OCI-LY3 (cell line): ENCODE data around the gene CEP112.

ENCODE experiments used
- H2AFZ ChIP-seq: fragments of 200-600, 300-600 bp; shearing (Covaris generic); 2 replicates; pipeline ENCODE4 v1.6.0; 2014; ENCODE audit warnings: antibody characterized with exemption, low read depth, low read length
- H3K27ac ChIP-seq: fragments of 200-600, 300-600 bp; sonication (generic); 2 replicates; pipeline ENCODE4 v1.5.1; 2014; ENCODE audit warnings: mild to moderate bottlenecking, low read length, moderate library complexity, mixed read lengths
- H3K27me3 ChIP-seq: fragments of 200-600, 300-600 bp; sonication (generic); 2 replicates; pipeline ENCODE4 v1.6.1; 2014; ENCODE audit warnings: low read depth, low read length, mixed read lengths
- H3K36me3 ChIP-seq: fragments of 200-600, 300-600 bp; sonication (generic); replicated peaks from 2 replicates; pipeline ENCODE3; 2014; ENCODE audit warnings: low read depth, low read length, mixed read lengths
- H3K4me1 ChIP-seq: fragments of 300-600, 200-600 bp; sonication (generic); 2 replicates; pipeline ENCODE4 v1.6.1; 2014; ENCODE audit warnings: low read length, mixed read lengths
- H3K4me2 ChIP-seq: fragments of 200-600, 300-600 bp; sonication (generic); 2 replicates; pipeline ENCODE4 v1.6.1; 2014; ENCODE audit warnings: low read length, mixed read lengths
- H3K4me3 ChIP-seq: fragments of 300-600, 200-600 bp; sonication (generic); 2 replicates; pipeline ENCODE4 v1.5.1; 2014; ENCODE audit warnings: antibody characterized with exemption, mild to moderate bottlenecking, low read length, moderate library complexity
- H3K79me2 ChIP-seq: fragments of 300-600, 200-600 bp; shearing (Covaris generic); 2 replicates; pipeline ENCODE4 v1.6.1; 2014; ENCODE audit warnings: mild to moderate bottlenecking, low read length, mixed read lengths
- H3K9ac ChIP-seq: fragments of 300-600, 200-600 bp; shearing (Covaris generic); 2 replicates; pipeline ENCODE4 v1.6.0; 2014; ENCODE audit warnings: mild to moderate bottlenecking, low read length, moderate library complexity
- H3K9me3 ChIP-seq: fragments of 200-600, 300-600 bp; shearing (Covaris generic); 2 replicates; pipeline ENCODE4 v1.6.1; 2014; ENCODE audit warnings: low read length, mixed read lengths; ENCODE audit not compliant: insufficient read depth
- H4K20me1 ChIP-seq: fragments of 200-600, 300-600 bp; sonication (generic); 2 replicates; pipeline ENCODE4 v1.6.1; 2016; ENCODE audit warnings: low read length, mixed read lengths; ENCODE audit not compliant: insufficient read depth
- EZH2phosphoT487 ChIP-seq: fragments of 200-600 bp; shearing (Covaris generic); IDR thresholded peaks from 2 replicates; pipeline ENCODE4 v1.6.1; 2018; ENCODE audit warnings: antibody characterized with exemption, mixed run types, low read depth
- TF ChIP-seq, protein P1 (sequence below): fragments of 200-600, 300-600 bp; sonication (generic); IDR thresholded peaks from 2 replicates; pipeline ENCODE4 v1.5.1; 2014; ENCODE audit warnings: antibody characterized with exemption, low read length, low read depth

CEP112 gene

DNA sequence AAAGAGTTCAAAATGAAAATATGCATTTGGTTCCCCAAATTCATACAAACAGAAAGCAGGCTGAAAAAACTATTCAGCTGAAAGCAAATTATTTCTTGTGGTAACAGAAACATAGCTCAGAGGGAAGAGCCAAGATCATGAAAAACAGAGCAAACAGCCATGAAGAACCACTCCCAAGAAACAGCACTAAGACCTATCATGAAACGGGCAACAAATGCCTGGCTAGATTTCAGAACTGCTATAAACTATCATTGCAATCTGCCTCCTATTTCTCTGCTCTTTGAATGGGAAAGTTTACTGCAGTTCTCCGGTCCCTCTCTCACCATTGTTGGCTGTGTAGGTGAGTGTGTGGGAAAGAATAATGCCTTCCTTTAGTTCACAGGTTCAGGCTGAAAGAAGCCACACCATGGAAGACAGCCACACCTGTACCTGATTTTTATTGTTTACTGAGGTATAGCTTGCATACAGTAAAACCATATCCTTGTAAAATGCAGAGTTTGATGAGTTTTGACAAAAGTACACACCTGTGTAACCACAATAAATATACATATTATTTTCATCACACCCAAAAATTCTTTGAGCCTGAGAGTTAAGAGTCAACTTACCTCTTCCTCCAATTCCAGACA lies 48.2 kb downstream of the CEP112 start:
- no peaks in the 10 kb centered on the region for H3K27me3 ChIP-seq
- no peak overlapping the region for H3K27ac ChIP-seq

DNA sequence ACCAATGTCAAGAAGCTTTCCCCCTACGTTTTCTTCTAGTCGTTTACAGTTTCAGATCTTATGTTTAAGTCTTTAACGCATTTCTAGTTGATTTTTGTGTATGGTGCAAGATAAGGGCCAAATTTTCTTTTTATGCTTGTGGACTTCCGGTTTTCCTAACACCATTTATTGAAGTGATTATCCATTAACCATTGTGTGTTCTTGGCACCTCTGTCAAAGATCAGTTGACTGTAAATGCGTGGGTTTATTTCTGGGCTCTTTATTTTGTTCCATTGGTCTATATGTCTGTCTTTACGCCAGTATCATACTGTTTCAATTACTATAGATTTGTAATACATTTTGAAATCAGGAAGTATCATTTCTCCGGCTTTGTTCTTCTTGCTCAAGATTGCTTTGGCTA lies 49.5 kb downstream of the CEP112 start:
- Histone ChIP-seq H3K27ac (no peak overlapping the region), H4K20me1 (no peaks in the 10 kb centered on the region), H3K79me2 (no peaks in the 10 kb centered on the region), H2AFZ (no peak overlapping the region), H3K36me3 (peaks cover 3% of the 10 kb centered on the region), H3K27me3 (no peaks in the 10 kb centered on the region), H3K4me3 (no peak overlapping the region), H3K4me1 (no peaks in the 10 kb centered on the region), H3K9me3 (no peaks in the 10 kb centered on the region), H3K9ac (no peak overlapping the region), H3K4me2 (no peak overlapping the region)
- TF ChIP-seq EZH2phosphoT487 = no peak
- TF ChIP-seq, protein P1, sequence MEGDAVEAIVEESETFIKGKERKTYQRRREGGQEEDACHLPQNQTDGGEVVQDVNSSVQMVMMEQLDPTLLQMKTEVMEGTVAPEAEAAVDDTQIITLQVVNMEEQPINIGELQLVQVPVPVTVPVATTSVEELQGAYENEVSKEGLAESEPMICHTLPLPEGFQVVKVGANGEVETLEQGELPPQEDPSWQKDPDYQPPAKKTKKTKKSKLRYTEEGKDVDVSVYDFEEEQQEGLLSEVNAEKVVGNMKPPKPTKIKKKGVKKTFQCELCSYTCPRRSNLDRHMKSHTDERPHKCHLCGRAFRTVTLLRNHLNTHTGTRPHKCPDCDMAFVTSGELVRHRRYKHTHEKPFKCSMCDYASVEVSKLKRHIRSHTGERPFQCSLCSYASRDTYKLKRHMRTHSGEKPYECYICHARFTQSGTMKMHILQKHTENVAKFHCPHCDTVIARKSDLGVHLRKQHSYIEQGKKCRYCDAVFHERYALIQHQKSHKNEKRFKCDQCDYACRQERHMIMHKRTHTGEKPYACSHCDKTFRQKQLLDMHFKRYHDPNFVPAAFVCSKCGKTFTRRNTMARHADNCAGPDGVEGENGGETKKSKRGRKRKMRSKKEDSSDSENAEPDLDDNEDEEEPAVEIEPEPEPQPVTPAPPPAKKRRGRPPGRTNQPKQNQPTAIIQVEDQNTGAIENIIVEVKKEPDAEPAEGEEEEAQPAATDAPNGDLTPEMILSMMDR = no peak

More for the DNA sequence above, 48.2 kb downstream of the CEP112 start:
- Histone ChIP-seq H2AFZ (no peak overlapping the region), H3K79me2 (no peaks in the 10 kb centered on the region), H4K20me1 (no peaks in the 10 kb centered on the region), H3K9ac (no peak overlapping the region), H3K36me3 (no peaks in the 10 kb centered on the region), H3K4me1 (no peaks in the 10 kb centered on the region), H3K4me2 (no peak overlapping the region), H3K9me3 (no peaks in the 10 kb centered on the region), H3K4me3 (no peak overlapping the region)
- TF ChIP-seq EZH2phosphoT487 = no peak
- TF ChIP-seq, protein P1 = no peak

DNA sequence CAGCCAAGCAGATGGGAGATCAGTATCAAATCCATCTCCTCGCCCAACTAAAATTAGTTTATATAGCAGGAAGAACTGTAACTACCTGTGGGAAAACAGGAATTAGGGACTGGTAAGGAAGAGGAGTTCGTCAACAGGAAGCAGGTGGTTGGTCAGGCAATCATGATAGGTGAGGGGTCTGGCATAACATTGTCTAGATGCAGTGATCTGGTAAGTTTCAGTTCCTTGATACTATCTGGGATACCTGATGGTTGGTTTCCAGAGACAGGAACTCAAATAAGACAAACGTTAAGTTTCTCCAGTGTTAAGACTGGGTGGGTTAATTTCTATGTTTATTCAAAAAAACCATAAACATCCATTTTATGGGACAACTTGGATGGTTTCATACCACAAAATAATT lies 53.8 kb downstream of the CEP112 start:
- Histone ChIP-seq H3K4me1 (no peaks in the 10 kb centered on the region), H3K36me3 (peaks cover 3% of the 10 kb centered on the region), H3K9me3 (0 out of 2 replicates have a peak, but pooled peaks cover 6% of the 10 kb centered on the region), H3K4me2 (no peak overlapping the region), H3K4me3 (no peak overlapping the region), H2AFZ (no peak overlapping the region), H3K79me2 (no peaks in the 10 kb centered on the region), H3K27ac (no peak overlapping the region), H3K27me3 (no peaks in the 10 kb centered on the region), H4K20me1 (no peaks in the 10 kb centered on the region), H3K9ac (no peak overlapping the region)
- TF ChIP-seq, protein P1 = no peak
- TF ChIP-seq EZH2phosphoT487 = no peak

DNA sequence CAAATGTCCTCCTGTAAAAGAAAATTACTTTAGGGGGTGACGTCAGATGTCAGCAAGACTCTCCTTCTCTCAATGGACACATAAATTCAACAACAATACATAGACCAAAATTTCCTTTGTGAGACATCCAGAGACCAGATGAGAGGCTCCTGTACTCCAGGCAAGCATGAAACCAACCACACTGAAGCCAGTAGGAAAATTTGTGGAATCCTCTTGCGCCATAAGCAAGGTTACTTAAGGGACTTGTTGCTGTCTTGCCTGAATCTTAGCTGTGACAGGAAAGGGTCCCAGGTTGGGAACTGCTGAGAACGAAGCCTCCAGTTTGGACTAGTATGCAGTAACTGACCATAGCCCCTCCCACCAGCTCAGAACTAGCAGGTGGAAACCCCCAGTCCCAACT lies 56.0 kb downstream of the CEP112 start:
- peaks cover 3% of the 10 kb centered on the region for H3K36me3 ChIP-seq

More for the DNA sequence above, 56.0 kb downstream of the CEP112 start:
- Histone ChIP-seq H4K20me1 (no peaks in the 10 kb centered on the region), H3K9me3 (0 out of 2 replicates have a peak, but pooled peaks cover 6% of the 10 kb centered on the region), H3K79me2 (no peaks in the 10 kb centered on the region), H3K27me3 (no peaks in the 10 kb centered on the region), H3K27ac (no peak overlapping the region), H3K4me3 (no peak overlapping the region), H3K9ac (no peak overlapping the region), H3K4me2 (no peak overlapping the region), H2AFZ (no peak overlapping the region), H3K4me1 (no peaks in the 10 kb centered on the region)
- TF ChIP-seq, protein P1 = no peak
- no peak for TF ChIP-seq EZH2phosphoT487
